ENCODE data around the gene RNASE13. TPM values are rescaled to one million over a fixed set of nuclear protein-coding genes. Genes with fewer than 3 reads are reported as not detected.

RNASE13 gene
- total and polyA plus RNA-seq, 9 donors, result 0.14 to 0.16 TPM; not detected in 7

DNA sequence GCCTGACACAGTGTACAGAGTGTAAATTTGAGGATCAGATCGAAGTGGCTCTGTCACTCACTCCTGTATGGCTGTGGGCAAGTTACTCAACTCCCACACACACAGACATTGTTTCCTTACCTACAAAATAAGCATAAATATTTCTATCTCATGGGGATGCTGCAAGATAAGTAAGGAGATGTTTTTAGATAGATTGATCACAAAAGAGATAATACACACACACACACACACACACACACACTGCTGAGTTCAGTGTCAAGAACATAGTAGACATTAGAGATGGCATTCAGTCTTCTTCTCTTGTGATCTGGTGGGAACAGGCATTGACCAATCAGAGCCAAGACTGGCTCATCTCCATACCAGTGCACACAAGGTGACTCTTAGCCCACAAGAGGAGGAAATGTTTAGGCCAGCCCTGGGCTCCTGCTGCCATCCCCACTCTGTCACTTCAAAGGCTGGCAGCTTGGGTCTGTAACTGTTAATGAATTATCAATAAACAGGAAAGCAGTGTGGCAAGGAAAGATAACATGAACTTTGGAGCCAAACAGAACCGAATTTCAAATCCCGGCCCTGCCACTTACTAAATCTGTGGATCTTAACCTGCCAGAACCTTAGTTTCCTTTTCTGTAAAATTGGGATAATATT lies 19.6 kb upstream of the RNASE13 start:
- Histone ChIP-seq H3K36me3 (ENCODE audit: control insufficient read depth, insufficient read depth, low read length) (no peaks in the 10 kb centered on the region), H3K4me1 (ENCODE audit: control insufficient read depth, insufficient read depth, low read length) (peaks cover 21% of the 10 kb centered on the region), H3K9me3 (replicated peaks; ENCODE audit: control insufficient read depth, low read depth, low read length) (no peaks in the 10 kb centered on the region), H3K4me3 (ENCODE audit: low read length) (no peak overlapping the region), H3K27ac (ENCODE audit: low read length) (no peak overlapping the region), H3K27me3 (ENCODE audit: control insufficient read depth, insufficient read depth, low read length) (no peaks in the 10 kb centered on the region)
- no peak for DNase-seq
- WGBS (ENCODE audit: insufficient coverage), result no CpG with 5 or more reads among the region's 3 CpGs

DNA sequence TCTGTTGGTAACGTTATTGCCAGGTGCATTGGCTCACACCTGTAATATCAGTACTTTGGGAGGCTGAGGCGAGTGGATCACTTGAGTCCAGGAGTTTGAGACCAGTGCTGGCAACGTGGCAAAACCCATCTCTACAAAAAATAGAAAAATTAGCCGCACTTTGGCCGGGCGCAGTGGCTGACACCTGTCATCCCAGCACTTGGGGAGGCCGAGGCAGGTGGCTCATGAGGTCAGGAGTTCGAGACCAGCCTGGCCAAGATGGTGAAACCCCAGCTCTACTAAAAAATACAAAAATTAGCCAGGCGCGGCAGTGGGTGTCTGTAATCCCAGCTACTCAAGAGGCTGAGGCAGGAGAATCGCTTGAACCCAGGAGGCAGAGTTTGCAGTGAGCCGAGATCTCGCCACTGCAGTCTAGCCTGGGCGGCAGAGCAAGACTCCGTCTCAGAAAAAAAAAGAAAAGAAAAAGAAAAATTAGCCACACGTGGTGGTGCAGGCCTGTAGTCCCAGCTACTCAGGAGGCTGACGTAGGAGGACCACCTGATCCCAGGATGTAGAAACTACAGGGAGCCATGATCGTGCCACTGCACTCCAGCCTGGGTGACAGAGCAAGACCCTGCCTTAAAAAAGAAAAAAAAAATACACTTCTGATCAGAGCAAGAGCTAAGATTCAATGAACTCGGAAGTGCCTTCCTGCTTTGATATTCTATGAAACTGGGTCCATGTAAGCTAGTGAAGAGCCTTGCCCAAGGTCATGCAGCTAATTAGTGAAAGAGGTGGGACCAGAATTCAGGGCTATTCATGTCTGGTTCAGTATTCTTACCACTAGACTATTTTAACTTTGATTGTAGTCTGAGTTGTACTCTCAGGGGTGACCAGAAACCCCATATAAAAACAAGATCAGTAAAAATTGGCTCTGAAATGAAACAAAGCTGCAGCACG lies 18.8 kb upstream of the RNASE13 start:
- 88% methylated on average over 16 of the region's 20 CpGs for WGBS (ENCODE audit: insufficient coverage)
- DNase-seq, result no peak

DNA sequence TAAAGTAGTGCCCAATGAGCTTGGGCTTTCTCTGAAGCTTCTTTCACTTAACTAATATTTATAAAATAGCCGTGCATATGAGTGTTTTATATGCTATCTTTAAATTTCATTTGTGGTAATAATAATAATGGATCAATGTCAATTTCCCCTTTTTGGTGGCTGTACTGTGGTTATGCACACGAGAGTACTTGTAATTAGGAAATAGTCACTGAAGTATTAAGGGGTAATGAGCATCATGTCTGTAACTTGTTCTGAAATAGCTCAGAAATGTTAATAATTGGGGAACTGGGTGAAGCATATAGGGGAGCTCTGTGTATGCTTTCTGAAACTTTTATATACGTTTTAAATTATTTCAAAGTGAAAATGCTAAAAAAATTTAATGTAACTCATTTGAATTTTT lies 16.0 kb upstream of the RNASE13 start:
- no peak for DNase-seq
- Histone ChIP-seq H3K27ac (ENCODE audit: low read length) (no peak overlapping the region), H3K4me3 (ENCODE audit: low read length) (no peak overlapping the region), H3K9me3 (replicated peaks; ENCODE audit: control insufficient read depth, low read depth, low read length) (no peaks in the 10 kb centered on the region), H3K4me1 (ENCODE audit: control insufficient read depth, insufficient read depth, low read length) (peaks cover 2% of the 10 kb centered on the region), H3K36me3 (ENCODE audit: control insufficient read depth, insufficient read depth, low read length) (no peaks in the 10 kb centered on the region), H3K27me3 (ENCODE audit: control insufficient read depth, insufficient read depth, low read length) (no peaks in the 10 kb centered on the region)
- 100% methylated on average over 1 of the region's 3 CpGs for WGBS (ENCODE audit: insufficient coverage)

More for the DNA sequence above, 18.8 kb upstream of the RNASE13 start:
- Histone ChIP-seq H3K27ac (ENCODE audit: low read length) (no peak overlapping the region), H3K4me3 (ENCODE audit: low read length) (no peak overlapping the region), H3K4me1 (ENCODE audit: control insufficient read depth, insufficient read depth, low read length) (peaks cover 17% of the 10 kb centered on the region), H3K36me3 (ENCODE audit: control insufficient read depth, insufficient read depth, low read length) (no peaks in the 10 kb centered on the region), H3K27me3 (ENCODE audit: control insufficient read depth, insufficient read depth, low read length) (no peaks in the 10 kb centered on the region), H3K9me3 (replicated peaks; ENCODE audit: control insufficient read depth, low read depth, low read length) (no peaks in the 10 kb centered on the region)

DNA sequence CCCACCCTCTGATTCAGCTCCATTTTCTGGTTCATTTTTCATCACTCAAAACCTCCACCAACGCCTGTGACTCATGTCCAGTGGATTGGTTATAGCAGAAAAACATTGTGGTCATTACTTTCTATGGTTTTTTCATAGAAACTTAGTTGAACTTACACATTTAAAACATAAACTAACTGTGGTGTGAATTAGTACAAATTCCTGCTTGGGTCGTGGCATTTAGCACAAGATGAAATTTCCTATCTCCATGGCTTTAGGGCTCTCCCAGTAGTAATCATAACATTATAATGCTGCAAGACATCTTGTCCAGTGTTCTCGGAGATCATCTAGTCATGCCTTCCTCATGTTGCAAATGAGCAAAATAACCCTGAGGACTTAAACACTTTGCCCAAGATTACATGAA lies 14.7 kb upstream of the RNASE13 start:
- Histone ChIP-seq H3K27ac (ENCODE audit: low read length) (no peak overlapping the region), H3K36me3 (ENCODE audit: control insufficient read depth, insufficient read depth, low read length) (no peaks in the 10 kb centered on the region), H3K27me3 (ENCODE audit: control insufficient read depth, insufficient read depth, low read length) (no peaks in the 10 kb centered on the region), H3K9me3 (replicated peaks; ENCODE audit: control insufficient read depth, low read depth, low read length) (no peaks in the 10 kb centered on the region), H3K4me3 (ENCODE audit: low read length) (no peak overlapping the region), H3K4me1 (ENCODE audit: control insufficient read depth, insufficient read depth, low read length) (peaks cover under 1% of the 10 kb centered on the region)
- DNase-seq, result no peak
- 100% methylated on average over 1 of the region's 3 CpGs for WGBS (ENCODE audit: insufficient coverage)

DNA sequence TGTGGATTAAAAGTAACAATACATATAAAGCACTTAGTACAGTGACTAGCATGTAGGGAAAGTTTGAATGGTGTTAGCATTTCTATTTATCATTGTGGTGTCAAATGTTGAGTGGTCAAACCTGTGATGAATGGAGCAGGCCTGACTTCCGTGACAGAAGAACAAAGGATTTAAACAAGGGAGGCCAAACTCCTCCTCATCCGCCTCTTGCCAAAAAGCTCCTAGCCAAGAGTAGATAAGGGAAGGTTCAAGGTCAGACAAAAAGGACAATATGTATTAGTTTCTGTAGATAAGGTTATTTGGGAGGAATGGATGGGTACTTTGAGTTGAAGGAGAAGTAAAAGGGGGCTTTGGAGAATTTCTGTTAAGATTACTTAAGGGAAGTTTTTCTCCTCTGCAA lies 14.0 kb upstream of the RNASE13 start:
- H3K27ac ChIP-seq (ENCODE audit: low read length), result no peak overlapping the region
- no peak overlapping the region for H3K4me3 ChIP-seq (ENCODE audit: low read length)
- no CpG with 5 or more reads among the region's 2 CpGs for WGBS (ENCODE audit: insufficient coverage)
- peaks cover 3% of the 10 kb centered on the region for H3K4me1 ChIP-seq (ENCODE audit: control insufficient read depth, insufficient read depth, low read length)
- H3K9me3 ChIP-seq (replicated peaks; ENCODE audit: control insufficient read depth, low read depth, low read length), result no peaks in the 10 kb centered on the region
- H3K27me3 ChIP-seq (ENCODE audit: control insufficient read depth, insufficient read depth, low read length), result no peaks in the 10 kb centered on the region
- no peak for DNase-seq
- H3K36me3 ChIP-seq (ENCODE audit: control insufficient read depth, insufficient read depth, low read length), result no peaks in the 10 kb centered on the region

DNA sequence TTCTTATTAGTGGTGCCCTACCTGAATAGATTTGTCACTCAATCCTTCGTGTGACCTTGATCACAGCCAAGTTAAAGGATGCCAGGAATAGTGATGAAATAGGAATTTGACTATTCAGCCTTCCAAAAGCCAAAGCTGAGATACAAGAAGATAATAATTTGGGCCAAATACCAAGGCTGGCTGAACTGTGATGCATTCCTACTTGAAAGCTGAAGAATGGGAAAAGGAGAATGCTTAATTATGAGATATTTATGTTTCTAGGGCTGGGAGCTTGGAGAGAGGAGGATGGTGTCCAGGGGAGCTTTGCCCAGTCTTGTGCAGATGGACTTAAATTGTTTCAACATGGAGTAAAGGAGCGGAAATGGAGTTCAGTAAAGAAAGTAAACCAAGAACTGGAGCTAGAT lies 12.8 kb upstream of the RNASE13 start:
- Histone ChIP-seq H3K27ac (ENCODE audit: low read length) (no peak overlapping the region), H3K9me3 (replicated peaks; ENCODE audit: control insufficient read depth, low read depth, low read length) (no peaks in the 10 kb centered on the region), H3K4me3 (ENCODE audit: low read length) (no peak overlapping the region), H3K4me1 (ENCODE audit: control insufficient read depth, insufficient read depth, low read length) (peaks cover 13% of the 10 kb centered on the region), H3K36me3 (ENCODE audit: control insufficient read depth, insufficient read depth, low read length) (no peaks in the 10 kb centered on the region), H3K27me3 (ENCODE audit: control insufficient read depth, insufficient read depth, low read length) (no peaks in the 10 kb centered on the region)
- WGBS (ENCODE audit: insufficient coverage), result 80% methylated on average over 1 of the region's 2 CpGs
- DNase-seq, result no peak

DNA sequence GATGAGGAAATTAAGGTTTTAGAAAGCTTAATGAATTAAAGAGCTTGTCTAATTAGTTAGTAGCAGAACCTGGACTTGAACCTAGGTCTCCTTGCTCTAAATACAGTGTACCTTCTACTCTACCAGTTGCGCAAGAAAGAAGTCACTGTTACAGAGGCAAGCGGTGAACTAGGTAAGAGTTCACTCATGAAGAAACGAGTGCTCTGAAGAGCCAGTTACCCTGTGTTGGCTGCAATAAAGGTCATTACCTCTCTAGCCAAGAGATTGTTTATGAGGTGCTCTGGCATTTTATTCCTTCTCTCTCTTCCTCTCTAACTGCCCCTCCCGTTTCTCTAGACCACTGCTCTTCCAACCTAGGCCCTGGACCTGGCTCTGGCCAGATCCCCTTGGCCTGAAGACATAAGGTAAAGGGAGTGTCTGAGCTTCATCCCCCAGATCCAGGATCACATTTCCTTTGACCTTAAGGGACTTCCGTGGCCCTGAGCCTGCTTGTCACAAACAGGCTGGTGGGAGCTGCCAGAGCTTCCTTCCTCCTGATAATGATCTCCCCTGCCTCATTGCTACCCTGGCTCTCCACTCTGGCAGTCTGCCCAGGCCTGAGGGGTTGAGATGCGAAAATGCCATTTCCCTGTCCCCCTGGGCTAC lies 9.5 kb upstream of the RNASE13 start:
- Histone ChIP-seq H3K4me3 (ENCODE audit: low read length) (no peak overlapping the region), H3K9me3 (replicated peaks; ENCODE audit: control insufficient read depth, low read depth, low read length) (no peaks in the 10 kb centered on the region), H3K36me3 (ENCODE audit: control insufficient read depth, insufficient read depth, low read length) (no peaks in the 10 kb centered on the region), H3K4me1 (ENCODE audit: control insufficient read depth, insufficient read depth, low read length) (peaks cover 23% of the 10 kb centered on the region), H3K27ac (ENCODE audit: low read length) (no peak overlapping the region), H3K27me3 (ENCODE audit: control insufficient read depth, insufficient read depth, low read length) (no peaks in the 10 kb centered on the region)
- DNase-seq, result no peak
- no CpG with 5 or more reads among the region's 6 CpGs for WGBS (ENCODE audit: insufficient coverage)

DNA sequence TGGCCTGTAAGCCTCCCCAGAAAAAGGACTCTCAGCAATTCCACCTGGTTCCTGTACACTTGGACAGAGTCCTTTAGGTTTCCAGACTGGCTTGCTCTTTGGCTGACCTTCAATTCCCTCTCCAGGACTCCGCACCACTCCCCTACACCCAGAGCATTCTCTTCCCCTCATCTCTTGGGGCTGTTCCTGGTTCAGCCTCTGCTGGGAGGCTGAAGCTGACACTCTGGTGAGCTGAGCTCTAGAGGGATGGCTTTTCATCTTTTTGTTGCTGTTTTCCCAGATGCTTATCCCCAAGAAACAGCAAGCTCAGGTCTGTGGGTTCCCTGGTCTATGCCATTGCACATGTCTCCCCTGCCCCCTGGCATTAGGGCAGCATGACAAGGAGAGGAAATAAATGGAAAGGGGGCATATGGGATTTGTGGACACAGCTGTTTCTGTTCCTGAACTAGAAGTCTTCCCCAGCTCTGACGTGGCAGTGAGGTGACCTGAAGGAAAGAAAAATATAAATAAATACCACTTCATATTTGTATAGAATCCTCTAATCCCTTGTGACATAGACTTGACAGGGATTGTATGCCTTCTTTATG lies 8.9 kb upstream of the RNASE13 start:
- H3K4me3 ChIP-seq (ENCODE audit: low read length), result no peak overlapping the region
- no peaks in the 10 kb centered on the region for H3K36me3 ChIP-seq (ENCODE audit: control insufficient read depth, insufficient read depth, low read length)
- peaks cover 29% of the 10 kb centered on the region for H3K4me1 ChIP-seq (ENCODE audit: control insufficient read depth, insufficient read depth, low read length)
- no peak overlapping the region for H3K27ac ChIP-seq (ENCODE audit: low read length)
- no CpG with 5 or more reads among the region's 2 CpGs for WGBS (ENCODE audit: insufficient coverage)
- no peak for DNase-seq
- no peaks in the 10 kb centered on the region for H3K27me3 ChIP-seq (ENCODE audit: control insufficient read depth, insufficient read depth, low read length)
- no peaks in the 10 kb centered on the region for H3K9me3 ChIP-seq (replicated peaks; ENCODE audit: control insufficient read depth, low read depth, low read length)

DNA sequence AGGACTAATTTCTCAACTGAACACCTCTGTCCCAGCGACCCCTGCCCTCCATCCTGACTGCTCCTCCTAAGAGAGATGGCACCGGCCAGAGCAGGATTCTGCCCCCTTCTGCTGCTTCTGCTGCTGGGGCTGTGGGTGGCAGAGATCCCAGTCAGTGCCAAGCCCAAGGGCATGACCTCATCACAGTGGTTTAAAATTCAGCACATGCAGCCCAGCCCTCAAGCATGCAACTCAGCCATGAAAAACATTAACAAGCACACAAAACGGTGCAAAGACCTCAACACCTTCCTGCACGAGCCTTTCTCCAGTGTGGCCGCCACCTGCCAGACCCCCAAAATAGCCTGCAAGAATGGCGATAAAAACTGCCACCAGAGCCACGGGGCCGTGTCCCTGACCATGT lies 8.3 kb upstream of the RNASE13 start:
- H3K36me3 ChIP-seq (ENCODE audit: control insufficient read depth, insufficient read depth, low read length), result no peaks in the 10 kb centered on the region
- H3K27me3 ChIP-seq (ENCODE audit: control insufficient read depth, insufficient read depth, low read length), result no peaks in the 10 kb centered on the region
- no peak for DNase-seq
- H3K9me3 ChIP-seq (replicated peaks; ENCODE audit: control insufficient read depth, low read depth, low read length), result no peaks in the 10 kb centered on the region
- 71% methylated on average over 6 of the region's 8 CpGs for WGBS (ENCODE audit: insufficient coverage)
- H3K4me1 ChIP-seq (ENCODE audit: control insufficient read depth, insufficient read depth, low read length), result peaks cover 35% of the 10 kb centered on the region
- no peak overlapping the region for H3K4me3 ChIP-seq (ENCODE audit: low read length)
- H3K27ac ChIP-seq (ENCODE audit: low read length), result no peak overlapping the region

Data from muscle of leg (tissue), 11 donors.